ENCODE results near the gene PELI3.

PELI3 gene

DNA sequence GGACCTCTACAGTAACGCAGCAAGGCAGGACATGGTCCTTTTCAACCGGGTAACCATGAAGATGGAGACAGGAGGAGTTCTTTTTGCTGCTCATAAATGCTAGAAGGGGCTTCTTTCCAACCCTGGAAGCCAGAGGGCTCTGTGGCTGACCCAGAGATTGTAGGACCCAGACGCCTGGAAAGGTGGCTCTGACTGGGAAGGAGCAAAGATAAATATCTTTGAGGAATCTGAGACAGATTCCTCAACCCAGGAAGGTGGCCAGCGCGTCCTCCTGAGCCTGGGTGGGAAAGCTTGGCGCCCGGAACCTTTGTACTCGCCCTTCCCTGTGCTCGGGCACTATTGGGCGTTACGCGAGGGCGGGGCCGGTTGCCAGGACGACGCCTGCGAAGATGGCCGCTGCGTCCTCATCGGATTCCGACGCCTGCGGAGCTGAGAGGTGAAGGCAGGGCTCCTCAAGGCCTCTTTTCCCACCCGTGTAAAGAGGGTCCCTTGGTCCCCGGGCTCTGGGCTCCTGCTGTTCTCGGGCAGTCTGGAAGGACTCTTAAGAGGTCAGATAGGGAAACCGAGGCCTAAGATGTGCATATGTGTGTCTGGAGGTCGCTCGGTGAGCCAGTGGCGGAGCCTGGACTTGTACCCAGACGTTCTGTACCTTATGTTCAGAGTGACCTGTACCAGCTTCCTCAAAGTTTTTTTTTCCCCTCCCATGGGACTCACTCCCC, 43.7 kb downstream of the PELI3 start, which contains the start of gene BBS1:
TSS of gene BBS1 (plus strand) at position 365 of the 719 bp plus-strand sequence. CDS start at position 390, 25 bp downstream.
- DNase-seq, result peak; percentile 38 to 76 (median 69)

GRCh38 chr11:66510990-66511339, 44.3 kb downstream of the PELI3 start:
- DNase-seq, result no peak

DNA sequence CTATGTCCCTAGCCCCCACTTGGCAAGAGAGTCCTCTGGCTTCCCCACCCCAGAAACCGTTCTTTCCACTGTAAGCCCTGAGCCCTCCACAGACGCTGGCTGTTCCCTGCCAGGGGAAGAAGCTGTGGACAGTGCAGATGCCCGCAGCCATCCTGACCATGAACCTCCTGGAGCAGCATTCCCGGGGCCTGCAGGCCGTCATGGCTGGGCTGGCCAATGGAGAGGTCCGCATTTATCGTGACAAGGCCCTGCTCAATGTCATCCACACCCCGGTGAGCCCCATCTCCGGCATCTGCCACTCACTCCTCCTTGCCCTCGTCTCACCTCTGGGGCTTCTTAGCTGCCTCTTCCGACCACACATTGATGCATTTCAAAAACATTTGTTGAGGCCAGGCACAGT, 56.9 kb downstream of the PELI3 start:
- no peak for DNase-seq

GRCh38 chr11:66524304-66525040, 57.8 kb downstream of the PELI3 start:
- DNase-seq, result no peak

All from T-helper 1 cell (primary cell).